Stimulated activated CD4-positive, alpha-beta T cell treated with anti-CD3 and anti-CD28 coated beads, Interleukin-1b, Interleukin-23, amount 100 ng/mL, for 48 hours (primary cell): ENCODE measurements around the gene CLEC14A.

Experiments used
- DNase-seq: peaks from one replicate; pipeline ENCODE4 v3.0.0-alpha.2; 2020

The CLEC14A gene

GRCh38 chr14:38243696-38244240 is 12.1 kb downstream of the CLEC14A start:
- no peak for DNase-seq

- no peak for DNase-seq
Observed at GRCh38 chr14:38238878-38239277, 17.0 kb downstream of the CLEC14A start.

GRCh38 chr14:38238332-38238731 is 17.6 kb downstream of the CLEC14A start:
- no peak for DNase-seq

GRCh38 chr14:38233218-38233617 is 22.7 kb downstream of the CLEC14A start:
- DNase-seq: no peak

- no peak for DNase-seq
Observed at GRCh38 chr14:38226366-38226765, 29.5 kb downstream of the CLEC14A start.

- no peak for DNase-seq
Observed at GRCh38 chr14:38225946-38226345, 29.9 kb downstream of the CLEC14A start.

- DNase-seq: no peak
Observed at GRCh38 chr14:38224338-38224737, 31.6 kb downstream of the CLEC14A start.

- no peak for DNase-seq
Observed at GRCh38 chr14:38221077-38221476, 34.8 kb downstream of the CLEC14A start.

GRCh38 chr14:38217553-38217952 is 38.3 kb downstream of the CLEC14A start:
- DNase-seq: no peak

- DNase-seq: no peak
Observed at GRCh38 chr14:38213001-38213400, 42.9 kb downstream of the CLEC14A start.

GRCh38 chr14:38212111-38212510 is 43.8 kb downstream of the CLEC14A start:
- no peak for DNase-seq

GRCh38 chr14:38211255-38211735 is 44.6 kb downstream of the CLEC14A start:
- DNase-seq: no peak

GRCh38 chr14:38210587-38211216 is 45.2 kb downstream of the CLEC14A start:
- DNase-seq: no peak

- DNase-seq: no peak
Observed at GRCh38 chr14:38209572-38210557, 46.0 kb downstream of the CLEC14A start.

- DNase-seq: no peak
Observed at GRCh38 chr14:38208618-38209562, 47.0 kb downstream of the CLEC14A start.

- DNase-seq: no peak
Observed at GRCh38 chr14:38207736-38208617, 47.9 kb downstream of the CLEC14A start, which contains the start of gene SSTR1. Gene SSTR1 (plus strand): TSS chr14:38207904. CDS start chr14:38209390, 1,486 bp downstream.

GRCh38 chr14:38207377-38207735 is 48.5 kb downstream of the CLEC14A start:
- no peak for DNase-seq

GRCh38 chr14:38206689-38207376 is 49.1 kb downstream of the CLEC14A start:
- no peak for DNase-seq

GRCh38 chr14:38205949-38206665 is 49.8 kb downstream of the CLEC14A start:
- DNase-seq: no peak
